ENCODE data around the gene FBXO38.

FBXO38 gene

GRCh38 chr5:148343603-148344487 is 39.9 kb upstream of the FBXO38 start:
- no peak for TF ChIP-seq CTCF (IDR thresholded peaks at IDR 0.05)

GRCh38 chr5:148347706-148348105 is 36.1 kb upstream of the FBXO38 start:
- no peak for DNase-seq (ENCODE audit: low spot score)
- Histone ChIP-seq H3K4me3 (no peak overlapping the region), H3K27ac (no peak overlapping the region)
- no peak for TF ChIP-seq CTCF (IDR thresholded peaks at IDR 0.05)

More at GRCh38 chr5:148343603-148344487, 39.9 kb upstream of the FBXO38 start:
- DNase-seq (ENCODE audit: low spot score), result no peak
- H3K4me3 ChIP-seq, result no peak overlapping the region
- H3K27ac ChIP-seq, result no peak overlapping the region

GRCh38 chr5:148352696-148353095 is 31.1 kb upstream of the FBXO38 start:
- Histone ChIP-seq H3K4me3 (no peak overlapping the region), H3K27ac (no peak overlapping the region)
- DNase-seq (ENCODE audit: low spot score), result no peak
- no peak for TF ChIP-seq CTCF (IDR thresholded peaks at IDR 0.05)

- no peak for DNase-seq (ENCODE audit: low spot score)
- H3K27ac ChIP-seq, result no peak overlapping the region
- TF ChIP-seq CTCF (IDR thresholded peaks at IDR 0.05), result no peak
- no peak overlapping the region for H3K4me3 ChIP-seq
Measured at GRCh38 chr5:148353634-148354033, 30.1 kb upstream of the FBXO38 start.

- Histone ChIP-seq H3K27ac (no peak overlapping the region), H3K4me3 (no peak overlapping the region)
- DNase-seq (ENCODE audit: low spot score), result no peak
- TF ChIP-seq CTCF (IDR thresholded peaks at IDR 0.05), result no peak
Measured at GRCh38 chr5:148364343-148364742, 19.4 kb upstream of the FBXO38 start.

GRCh38 chr5:148368299-148368698 is 15.5 kb upstream of the FBXO38 start:
- no peak for TF ChIP-seq CTCF (IDR thresholded peaks at IDR 0.05)
- no peak overlapping the region for H3K4me3 ChIP-seq
- H3K27ac ChIP-seq, result no peak overlapping the region
- DNase-seq (ENCODE audit: low spot score), result no peak

- no peak for DNase-seq (ENCODE audit: low spot score)
- H3K27ac ChIP-seq, result no peak overlapping the region
- no peak for TF ChIP-seq CTCF (IDR thresholded peaks at IDR 0.05)
Measured at GRCh38 chr5:148372166-148372725, 11.5 kb upstream of the FBXO38 start.

More at GRCh38 chr5:148372166-148372725, 11.5 kb upstream of the FBXO38 start:
- H3K4me3 ChIP-seq, result no peak overlapping the region

Data from coronary artery (tissue), 2 donors.